Activated CD4-positive, alpha-beta T cell treated with anti-CD3 and anti-CD28 coated beads, Interleukin-2, amount 10 ng/mL, durations not matched to agents 24 days and 14 days (primary cell): ENCODE measurements around the gene ALAD. TPM values are rescaled to one million over a fixed set of nuclear protein-coding genes. Genes with fewer than 3 reads are reported as not detected.
"Not testable (repeated sequence)": the region's sequence is repeated elsewhere in the genome, so short reads cannot be mapped to it uniquely, and the experiment has no call there.

ENCODE experiments used
- DNase-seq: peaks from one replicate; pipeline ENCODE4 v3.0.0; 2022
- H3K27ac Mint-ChIP-seq: one replicate; pipeline ENCODE4 v1.8.0; 2022; ENCODE audit warnings: mild to moderate bottlenecking, mixed read lengths
- H3K27me3 Mint-ChIP-seq: one replicate; pipeline ENCODE4 v1.8.0; 2022; ENCODE audit warnings: mixed read lengths
- H3K36me3 Mint-ChIP-seq: one replicate; pipeline ENCODE4 v1.8.0; 2022; ENCODE audit warnings: low read depth, mild to moderate bottlenecking, mixed read lengths
- H3K4me1 Mint-ChIP-seq: one replicate; pipeline ENCODE4 v1.8.0; 2021; ENCODE audit warnings: mixed read lengths
- H3K4me3 Mint-ChIP-seq: one replicate; pipeline ENCODE4 v1.8.0; 2022; ENCODE audit warnings: mild to moderate bottlenecking, moderate library complexity, mixed read lengths
- H3K9me3 Mint-ChIP-seq: one replicate; pipeline ENCODE4 v1.8.0; 2021; ENCODE audit warnings: mixed read lengths
- intact Hi-C: fragments of 100-400 bp; cut with micrococcal nuclease; formaldehyde crosslinking; loops from one replicate; pipeline ENCODE4 v1.15.1; 2023
- total RNA-seq: library from RNA; stranded (reverse); gene quantifications from 2 replicates; pipeline ENCODE4 v1.2.3, GENCODE V29; 2022

Gene ALAD
- total RNA-seq = 23.5 and 24.9 TPM in 2 replicates

DNA sequence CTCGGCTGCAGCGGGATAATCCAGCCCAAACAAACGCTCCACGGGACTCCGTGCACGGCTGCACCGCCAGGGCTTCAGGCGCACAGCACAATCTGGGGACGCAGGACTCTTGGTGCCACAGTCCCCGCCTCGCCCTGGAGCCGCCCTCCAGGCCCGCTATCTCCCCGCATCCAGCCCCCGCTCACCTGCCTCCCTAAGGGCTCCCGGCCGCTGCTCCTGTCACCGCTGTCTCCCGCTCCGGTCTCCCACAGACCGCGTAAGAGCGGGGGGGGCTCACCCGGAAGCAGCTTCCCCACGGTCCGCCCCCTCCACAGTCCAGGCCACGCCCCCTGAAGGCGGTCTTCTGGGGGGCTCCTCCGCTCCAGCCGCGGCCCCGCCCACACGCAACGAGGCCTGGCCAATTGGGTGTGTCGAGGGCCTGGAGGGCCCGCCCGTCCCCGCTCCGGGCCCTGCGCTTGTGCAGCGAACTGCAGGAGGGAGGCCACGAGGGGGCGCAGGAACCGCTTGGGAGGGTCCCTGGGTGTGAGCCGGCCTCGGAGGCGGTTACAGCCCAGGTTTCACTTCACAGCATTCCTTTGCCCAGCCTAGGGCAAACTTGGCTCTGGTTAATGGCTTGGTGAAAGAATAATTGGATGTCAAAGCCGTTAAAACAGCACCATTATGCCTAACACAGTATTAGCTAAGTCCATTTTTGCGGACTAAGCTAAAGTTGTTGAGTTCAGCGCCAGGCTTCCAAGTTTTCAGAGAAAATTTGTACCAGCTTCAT, at the start of gene ALAD:
Gene ALAD, minus strand, starts transcription at position 258 of the 766 bp plus-strand sequence. CDS start 7,725 bp downstream, outside the sequence.
- H3K4me1 Mint-ChIP-seq = peaks cover 23% of the 10 kb centered on the region
- intact Hi-C loops = loop anchor here (1.0 to 2.0 kb wide), 10 partner anchors 9 to 257 kb away; partner anchors contain the start of genes C9orf43, CDC26, FKBP15 and HDHD3
- H3K4me3 Mint-ChIP-seq = peak within 1 kb of the TSS; percentile 96
- peak within 1 kb of the TSS; percentile 90 for H3K27ac Mint-ChIP-seq
- no peaks in the 10 kb centered on the region for H3K27me3 Mint-ChIP-seq
- no peaks in the 10 kb centered on the region for H3K36me3 Mint-ChIP-seq
- H3K9me3 Mint-ChIP-seq = no peaks in the 10 kb centered on the region
- DNase-seq = peak; percentile 100

DNA sequence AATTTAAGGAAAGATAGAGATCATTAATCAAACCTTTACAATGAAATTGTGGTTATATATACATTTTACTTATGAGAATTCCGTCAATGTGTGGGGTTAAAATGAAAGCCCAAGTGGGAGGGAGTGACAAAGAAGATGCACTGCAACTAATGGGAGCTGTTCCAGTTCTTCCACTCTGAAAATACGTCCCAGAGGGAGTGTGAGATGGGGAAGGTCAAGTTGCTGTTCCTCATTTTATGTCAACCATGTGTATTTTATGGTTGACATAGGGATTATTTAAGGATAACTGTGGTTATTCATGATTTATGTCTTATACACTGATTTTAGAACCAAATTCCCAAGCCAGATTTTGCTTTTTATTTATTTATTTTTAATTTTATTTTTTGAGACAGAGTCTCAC, 48.3 kb upstream of the ALAD start:
- H3K27me3 Mint-ChIP-seq = no peaks in the 10 kb centered on the region
- H3K9me3 Mint-ChIP-seq = no peaks in the 10 kb centered on the region
- H3K4me1 Mint-ChIP-seq = peaks cover 4% of the 10 kb centered on the region
- no peak overlapping the region for H3K27ac Mint-ChIP-seq
- H3K36me3 Mint-ChIP-seq = no peaks in the 10 kb centered on the region
- intact Hi-C loops = no loop called here
- no peak for DNase-seq
- H3K4me3 Mint-ChIP-seq = no peak overlapping the region

DNA sequence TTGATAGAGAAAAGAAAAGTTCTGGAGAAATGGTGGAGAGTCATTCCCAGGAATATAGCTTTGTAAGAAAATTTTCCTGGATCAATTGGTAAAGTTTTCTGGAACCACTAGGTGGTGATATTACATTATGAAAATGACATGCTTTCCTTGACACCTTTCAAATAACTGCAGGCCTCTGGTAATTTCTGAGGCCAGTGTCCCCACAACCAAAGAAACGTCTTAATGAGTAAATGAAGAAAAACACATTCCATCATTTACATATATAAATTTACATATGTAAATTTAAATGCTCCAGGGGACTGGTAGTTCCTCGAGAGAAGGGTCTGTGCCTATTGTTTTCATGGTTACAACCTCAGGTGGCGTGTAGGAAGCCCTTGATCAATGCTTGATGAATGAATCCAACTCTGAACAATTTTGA, 45.2 kb upstream of the ALAD start:
- Mint-ChIP-seq H3K4me3 (no peak overlapping the region), H3K4me1 (peaks cover 2% of the 10 kb centered on the region), H3K9me3 (no peaks in the 10 kb centered on the region), H3K27me3 (no peaks in the 10 kb centered on the region), H3K27ac (no peak overlapping the region), H3K36me3 (no peaks in the 10 kb centered on the region)
- intact Hi-C loops = loop anchor here (2.0 kb wide), 1 partner anchor 70 kb away; no protein-coding TSS in a partner anchor
- peak; percentile 70 for DNase-seq

DNA sequence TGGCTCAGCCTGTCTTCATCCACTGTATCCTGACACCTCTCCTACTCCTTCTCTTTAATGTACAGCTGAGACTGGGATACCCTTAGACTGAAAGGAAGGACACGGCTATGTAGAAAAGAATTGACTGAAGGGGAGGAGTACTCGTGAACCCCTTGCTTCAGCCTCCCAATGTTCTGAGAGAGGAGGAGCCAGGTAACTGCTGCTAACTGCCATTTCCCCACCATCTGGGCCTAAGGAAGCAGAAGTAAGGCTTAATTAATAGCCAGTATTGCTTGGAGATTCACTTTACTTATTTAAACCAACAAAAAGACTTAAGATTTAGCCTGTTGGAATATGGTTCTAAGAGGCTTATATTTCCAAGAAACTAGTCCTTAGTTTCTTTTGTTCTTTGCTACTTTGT, 43.7 kb upstream of the ALAD start:
- intact Hi-C loops = no loop called here
- Mint-ChIP-seq H3K9me3 (no peaks in the 10 kb centered on the region), H3K4me1 (peaks cover 2% of the 10 kb centered on the region), H3K27me3 (no peaks in the 10 kb centered on the region), H3K4me3 (no peak overlapping the region), H3K36me3 (no peaks in the 10 kb centered on the region), H3K27ac (no peak overlapping the region)
- no peak for DNase-seq

GRCh38 chr9:113437716-113438115, 36.6 kb upstream of the ALAD start:
- H3K4me3 Mint-ChIP-seq, DNase-seq, H3K9me3 Mint-ChIP-seq, H3K4me1 Mint-ChIP-seq, H3K36me3 Mint-ChIP-seq, H3K27ac Mint-ChIP-seq, intact Hi-C loops: not testable (repeated sequence)
- H3K27me3 Mint-ChIP-seq = peaks cover 21% of the 10 kb centered on the region

- Mint-ChIP-seq H3K4me3 (no peak overlapping the region), H3K27ac (no peak overlapping the region), H3K9me3 (no peaks in the 10 kb centered on the region), H3K36me3 (no peaks in the 10 kb centered on the region), H3K4me1 (peaks cover 3% of the 10 kb centered on the region), H3K27me3 (peaks cover 27% of the 10 kb centered on the region)
- no peak for DNase-seq
- intact Hi-C loops = no loop called here
Measured at GRCh38 chr9:113436728-113437515, 35.8 kb upstream of the ALAD start.

DNA sequence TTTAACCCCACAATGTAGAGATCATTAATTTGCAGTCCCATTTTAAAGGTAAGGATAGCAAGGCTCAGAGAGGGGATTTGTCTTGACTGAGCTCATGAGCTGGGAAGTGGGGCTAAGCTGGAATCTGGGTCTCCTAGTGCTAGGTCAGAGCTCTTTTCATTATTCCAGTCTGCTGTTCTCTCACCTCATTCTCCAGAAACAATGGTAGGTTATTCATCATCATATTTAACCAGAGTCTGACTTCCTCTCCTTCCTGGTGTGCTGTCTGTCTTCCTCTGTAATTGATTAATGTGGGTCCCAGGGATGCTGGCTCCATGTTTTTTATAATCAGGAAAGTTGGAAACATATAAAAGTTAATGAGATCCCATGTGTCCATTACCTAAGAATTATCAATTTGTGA, 30.1 kb upstream of the ALAD start:
- Mint-ChIP-seq H3K36me3 (no peaks in the 10 kb centered on the region), H3K27ac (no peak overlapping the region), H3K27me3 (peaks cover 26% of the 10 kb centered on the region), H3K9me3 (no peaks in the 10 kb centered on the region), H3K4me1 (no peaks in the 10 kb centered on the region), H3K4me3 (no peak overlapping the region)
- intact Hi-C loops = no loop called here
- DNase-seq = no peak

- Mint-ChIP-seq H3K27me3 (peaks cover 20% of the 10 kb centered on the region), H3K36me3 (no peaks in the 10 kb centered on the region), H3K4me1 (no peaks in the 10 kb centered on the region), H3K27ac (no peak overlapping the region), H3K4me3 (no peak overlapping the region), H3K9me3 (no peaks in the 10 kb centered on the region)
- no peak for DNase-seq
- intact Hi-C loops = no loop called here
Measured at GRCh38 chr9:113428062-113428615, 27.1 kb upstream of the ALAD start.

DNA sequence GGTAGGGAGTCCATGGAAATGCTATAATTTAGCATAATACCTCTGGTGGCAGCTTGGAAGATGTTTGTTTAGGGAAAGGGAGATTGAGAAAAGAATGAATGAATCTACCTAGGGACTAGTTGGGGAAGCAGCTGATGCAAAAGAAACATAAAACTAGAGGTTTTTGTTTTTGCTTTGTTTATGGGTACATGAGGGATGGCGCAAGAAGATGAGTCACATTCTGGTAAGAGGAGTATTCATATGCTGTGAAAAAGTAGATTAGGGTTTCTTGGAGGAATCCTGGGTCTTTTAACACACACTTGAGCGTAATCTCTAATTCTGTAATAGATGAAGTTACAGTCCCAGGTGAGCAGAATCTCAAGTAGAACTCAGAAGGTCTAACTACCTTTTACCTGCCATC, 26.5 kb upstream of the ALAD start:
- Mint-ChIP-seq H3K36me3 (no peaks in the 10 kb centered on the region), H3K4me3 (no peak overlapping the region), H3K9me3 (no peaks in the 10 kb centered on the region), H3K27ac (no peak overlapping the region), H3K4me1 (no peaks in the 10 kb centered on the region), H3K27me3 (peaks cover 15% of the 10 kb centered on the region)
- no peak for DNase-seq
- intact Hi-C loops = no loop called here

- Mint-ChIP-seq H3K9me3 (no peaks in the 10 kb centered on the region), H3K4me3 (no peak overlapping the region), H3K36me3 (no peaks in the 10 kb centered on the region), H3K27ac (no peak overlapping the region), H3K4me1 (no peaks in the 10 kb centered on the region), H3K27me3 (peaks cover 9% of the 10 kb centered on the region)
- no peak for DNase-seq
- intact Hi-C loops = no loop called here
Measured at GRCh38 chr9:113426701-113427100, 25.6 kb upstream of the ALAD start.

GRCh38 chr9:113425072-113425471, 24.0 kb upstream of the ALAD start:
- Mint-ChIP-seq H3K9me3 (no peaks in the 10 kb centered on the region), H3K4me1 (no peaks in the 10 kb centered on the region)

DNA sequence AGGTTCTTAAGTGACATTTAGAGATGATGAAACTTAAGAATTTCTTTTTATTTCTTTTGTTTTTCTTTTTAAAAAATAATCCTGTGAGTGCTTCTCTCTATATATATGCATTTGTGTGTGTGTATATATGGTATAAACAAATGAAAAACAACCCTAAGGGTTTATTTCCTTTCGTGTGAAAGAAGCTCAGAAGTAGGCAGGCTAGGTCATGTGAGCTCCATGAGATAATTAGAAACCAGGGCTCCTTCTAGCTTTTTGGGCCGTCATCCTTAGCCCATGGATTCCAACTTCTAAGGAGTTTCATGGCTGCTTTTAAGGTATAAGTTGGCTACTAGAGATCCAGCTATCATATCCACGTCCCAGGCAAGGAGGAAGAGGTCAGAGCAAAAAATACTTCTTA, 20.6 kb upstream of the ALAD start:
- no peak overlapping the region for H3K4me3 Mint-ChIP-seq
- no peaks in the 10 kb centered on the region for H3K36me3 Mint-ChIP-seq
- no peak for DNase-seq
- no peaks in the 10 kb centered on the region for H3K9me3 Mint-ChIP-seq
- no peak overlapping the region for H3K27ac Mint-ChIP-seq
- intact Hi-C loops = no loop called here
- H3K27me3 Mint-ChIP-seq = peaks cover 14% of the 10 kb centered on the region
- no peaks in the 10 kb centered on the region for H3K4me1 Mint-ChIP-seq

More at GRCh38 chr9:113425072-113425471, 24.0 kb upstream of the ALAD start:
- Mint-ChIP-seq H3K27me3 (peaks cover 10% of the 10 kb centered on the region), H3K27ac (no peak overlapping the region), H3K36me3 (no peaks in the 10 kb centered on the region), H3K4me3 (no peak overlapping the region)
- intact Hi-C loops = no loop called here
- no peak for DNase-seq

- H3K4me1 Mint-ChIP-seq = no peaks in the 10 kb centered on the region
- no peaks in the 10 kb centered on the region for H3K36me3 Mint-ChIP-seq
- H3K4me3 Mint-ChIP-seq = no peak overlapping the region
- H3K9me3 Mint-ChIP-seq = no peaks in the 10 kb centered on the region
- H3K27ac Mint-ChIP-seq = no peak overlapping the region
- H3K27me3 Mint-ChIP-seq = peaks cover 7% of the 10 kb centered on the region
- no peak for DNase-seq
- intact Hi-C loops = no loop called here
Measured at GRCh38 chr9:113417370-113417769, 16.3 kb upstream of the ALAD start.

- no peak overlapping the region for H3K27ac Mint-ChIP-seq
- H3K4me1 Mint-ChIP-seq = no peaks in the 10 kb centered on the region
- DNase-seq = no peak
- H3K27me3 Mint-ChIP-seq = peaks cover 7% of the 10 kb centered on the region
- no peaks in the 10 kb centered on the region for H3K9me3 Mint-ChIP-seq
- intact Hi-C loops = no loop called here
- H3K36me3 Mint-ChIP-seq = no peaks in the 10 kb centered on the region
- no peak overlapping the region for H3K4me3 Mint-ChIP-seq
Measured at GRCh38 chr9:113416149-113416721, 15.2 kb upstream of the ALAD start.
